Measurements from ENCODE around the gene SRGAP1.

Gene SRGAP1

DNA sequence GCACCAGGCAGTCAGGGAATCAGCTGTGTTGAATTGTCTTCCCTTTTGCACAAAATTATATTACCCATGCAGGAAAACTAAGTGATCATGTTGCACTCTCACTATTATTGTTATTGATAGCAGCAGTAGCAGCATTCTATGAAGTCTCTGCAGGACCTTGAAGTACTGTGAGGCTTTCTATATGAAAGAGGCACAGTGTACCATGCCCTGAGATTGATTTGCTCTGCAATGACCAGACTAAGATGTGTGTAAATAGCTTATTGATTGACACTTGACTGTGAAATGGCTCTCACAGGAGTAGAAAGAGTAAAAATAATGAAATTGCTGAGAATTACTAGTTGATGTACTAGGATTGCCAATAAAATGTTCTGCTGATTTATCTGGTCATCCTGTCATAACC, 277.7 kb downstream of the SRGAP1 start:
- TF ChIP-seq, protein P1, sequence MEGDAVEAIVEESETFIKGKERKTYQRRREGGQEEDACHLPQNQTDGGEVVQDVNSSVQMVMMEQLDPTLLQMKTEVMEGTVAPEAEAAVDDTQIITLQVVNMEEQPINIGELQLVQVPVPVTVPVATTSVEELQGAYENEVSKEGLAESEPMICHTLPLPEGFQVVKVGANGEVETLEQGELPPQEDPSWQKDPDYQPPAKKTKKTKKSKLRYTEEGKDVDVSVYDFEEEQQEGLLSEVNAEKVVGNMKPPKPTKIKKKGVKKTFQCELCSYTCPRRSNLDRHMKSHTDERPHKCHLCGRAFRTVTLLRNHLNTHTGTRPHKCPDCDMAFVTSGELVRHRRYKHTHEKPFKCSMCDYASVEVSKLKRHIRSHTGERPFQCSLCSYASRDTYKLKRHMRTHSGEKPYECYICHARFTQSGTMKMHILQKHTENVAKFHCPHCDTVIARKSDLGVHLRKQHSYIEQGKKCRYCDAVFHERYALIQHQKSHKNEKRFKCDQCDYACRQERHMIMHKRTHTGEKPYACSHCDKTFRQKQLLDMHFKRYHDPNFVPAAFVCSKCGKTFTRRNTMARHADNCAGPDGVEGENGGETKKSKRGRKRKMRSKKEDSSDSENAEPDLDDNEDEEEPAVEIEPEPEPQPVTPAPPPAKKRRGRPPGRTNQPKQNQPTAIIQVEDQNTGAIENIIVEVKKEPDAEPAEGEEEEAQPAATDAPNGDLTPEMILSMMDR (IDR thresholded peaks at IDR 0.05; ENCODE audit: control insufficient read depth, insufficient read depth, low read depth, low read length, missing control alignments): no peak
- no peak for DNase-seq (ENCODE audit: low read depth)
- no peak overlapping the region for H3K4me3 ChIP-seq (ENCODE audit: control insufficient read depth, low read depth, low read length)

GRCh38 chr12:64122995-64123394, 278.5 kb downstream of the SRGAP1 start:
- TF ChIP-seq, protein P1 (IDR thresholded peaks at IDR 0.05; ENCODE audit: control insufficient read depth, insufficient read depth, low read depth, low read length, missing control alignments): no peak
- no peak overlapping the region for H3K4me3 ChIP-seq (ENCODE audit: control insufficient read depth, low read depth, low read length)
- DNase-seq (ENCODE audit: low read depth): no peak

DNA sequence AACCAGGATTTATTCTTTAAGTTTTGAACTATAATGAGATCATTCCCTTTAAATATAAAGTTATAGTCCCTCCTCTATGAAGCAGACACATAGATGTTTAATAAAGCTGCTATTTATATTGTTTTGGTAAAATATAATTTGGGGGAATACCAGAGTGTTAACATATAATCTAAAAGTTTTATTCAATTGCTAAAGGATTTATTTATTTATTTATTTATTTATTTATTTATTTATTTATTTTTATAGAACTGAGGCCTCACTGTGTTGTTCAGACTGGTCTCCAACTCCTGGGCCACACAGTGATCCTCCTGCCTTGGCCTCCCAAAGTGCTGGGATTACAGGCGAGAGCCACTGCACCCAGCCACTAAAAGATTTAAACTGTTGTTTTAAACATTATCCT, 278.9 kb downstream of the SRGAP1 start:
- no peak for DNase-seq (ENCODE audit: low read depth)
- no peak overlapping the region for H3K4me3 ChIP-seq (ENCODE audit: control insufficient read depth, low read depth, low read length)
- TF ChIP-seq, protein P1 (IDR thresholded peaks at IDR 0.05; ENCODE audit: control insufficient read depth, insufficient read depth, low read depth, low read length, missing control alignments): no peak

- no peak for DNase-seq (ENCODE audit: low read depth)
- no peak overlapping the region for H3K4me3 ChIP-seq (ENCODE audit: control insufficient read depth, low read depth, low read length)
- TF ChIP-seq, protein P1 (IDR thresholded peaks at IDR 0.05; ENCODE audit: control insufficient read depth, insufficient read depth, low read depth, low read length, missing control alignments): no peak
These were observed 280.2 kb downstream of the SRGAP1 start for GRCh38 chr12:64124511-64125197.

DNA sequence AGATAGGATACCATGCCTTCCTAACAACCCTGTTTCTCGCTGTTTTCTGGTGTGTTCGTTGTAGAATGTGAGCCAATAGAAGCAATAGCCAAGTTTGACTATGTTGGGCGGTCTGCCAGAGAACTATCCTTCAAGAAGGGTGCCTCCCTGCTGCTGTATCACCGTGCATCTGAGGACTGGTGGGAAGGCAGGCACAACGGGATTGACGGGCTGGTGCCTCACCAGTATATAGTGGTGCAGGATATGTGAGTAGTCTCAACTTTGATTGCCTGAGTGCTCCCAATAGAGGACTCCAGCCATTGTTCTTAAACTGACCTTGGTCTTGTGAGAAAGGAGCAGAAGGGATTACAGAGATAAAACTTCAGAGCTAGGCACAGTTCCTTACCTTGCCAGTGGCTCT, 281.4 kb downstream of the SRGAP1 start:
- DNase-seq (ENCODE audit: low read depth): no peak
- H3K4me3 ChIP-seq (ENCODE audit: control insufficient read depth, low read depth, low read length): no peak overlapping the region
- TF ChIP-seq, protein P1 (IDR thresholded peaks at IDR 0.05; ENCODE audit: control insufficient read depth, insufficient read depth, low read depth, low read length, missing control alignments): no peak

- TF ChIP-seq, protein P1 (IDR thresholded peaks at IDR 0.05; ENCODE audit: control insufficient read depth, insufficient read depth, low read depth, low read length, missing control alignments): no peak
- H3K4me3 ChIP-seq (ENCODE audit: control insufficient read depth, low read depth, low read length): no peak overlapping the region
- DNase-seq (ENCODE audit: low read depth): no peak
These were observed 283.3 kb downstream of the SRGAP1 start for GRCh38 chr12:64127811-64128210.
